K562 (cell line): ENCODE results near the gene CCDC88A. TPM values are rescaled to one million over a fixed set of nuclear protein-coding genes. Genes with fewer than 3 reads are reported as not detected.

Experiments used
- CREB3L1 ChIP-seq: fragments of 450-650 bp; IDR thresholded peaks from 2 replicates; pipeline ENCODE4 v1.6.1; 2014; ENCODE audit warnings: low read depth, mild to moderate bottlenecking, moderate library complexity, borderline replicate concordance
- ELF1 ChIP-seq: fragments of 200-800 bp; sonication (Bioruptor generic); IDR thresholded peaks from 2 replicates; pipeline ENCODE4 v1.6.1; 2016; ENCODE audit warnings: missing genetic modification characterization, missing compliant biosample characterization
- EP400 ChIP-seq: fragments of 450-650 bp; IDR thresholded peaks from 2 replicates; pipeline ENCODE4 v1.6.1; 2017; ENCODE audit warnings: antibody characterized with exemption, mild to moderate bottlenecking, moderate library complexity
- GABPA ChIP-seq: fragments of 200-800 bp; sonication (Bioruptor generic); conservative IDR thresholded peaks from 2 replicates; pipeline ENCODE4 v1.6.1; 2016; ENCODE audit warnings: low read depth, missing genetic modification characterization, missing compliant biosample characterization
- GATAD2A ChIP-seq: fragments of 450-650 bp; IDR thresholded peaks from 2 replicates; pipeline ENCODE4 v1.6.1; 2017
- HDAC3 ChIP-seq: fragments of 450-650 bp; IDR thresholded peaks from 2 replicates; pipeline ENCODE4 v1.6.1; 2018; ENCODE audit warnings: borderline replicate concordance, mild to moderate bottlenecking, moderate library complexity; ENCODE audit not compliant: partially characterized antibody
- HMG20B ChIP-seq: fragments of 250-450 bp; sonication (Bioruptor Pico); IDR thresholded peaks from 2 replicates; pipeline ENCODE4 v1.5.0; 2021; ENCODE audit warnings: mild to moderate bottlenecking
- HNRNPH1 ChIP-seq: fragments of 200-400 bp; formaldehyde crosslinking; optimal IDR thresholded peaks from 2 replicates; pipeline ENCODE3; 2017; ENCODE audit warnings: low read depth, mild to moderate bottlenecking, low read length, moderate library complexity
- HOXB6 ChIP-seq: fragments of 250-450 bp; sonication (Bioruptor Pico); IDR thresholded peaks from 2 replicates; pipeline ENCODE4 v1.5.1; 2022; ENCODE audit warnings: mild to moderate bottlenecking, borderline replicate concordance
- IRF2 ChIP-seq: sonication (generic); formaldehyde crosslinking; IDR thresholded peaks from 2 replicates; pipeline ENCODE4 v1.8.1; 2022; ENCODE audit warnings: mild to moderate bottlenecking, missing genetic modification reagents
- MNT ChIP-seq, 2 experiments: fragments of 450-650 bp; conservative IDR thresholded peaks; 2 replicates each; pipeline ENCODE4 v1.6.1; 2017; ENCODE audit warnings: mild to moderate bottlenecking in 2 of 2, moderate library complexity in 2 of 2
- MYC ChIP-seq, 2 experiments: fragments of 250-450 bp in 1 of 2; sonication (Bioruptor Pico) in 1 of 2; IDR thresholded peaks; 2 replicates each; pipeline versions ENCODE4 v1.5.1 to v1.6.1; 2012 to 2021; ENCODE audit warnings: low read depth in 2 of 2, borderline replicate concordance in 1 of 2, improper control_type of control experiment in 1 of 2, low read length in 1 of 2, mild to moderate bottlenecking in 1 of 2, moderate library complexity in 1 of 2
- NBN ChIP-seq: fragments of 450-650 bp; IDR thresholded peaks from 2 replicates; pipeline ENCODE4 v1.6.1; 2016; ENCODE audit warnings: low read depth, mild to moderate bottlenecking
- PHF20 ChIP-seq: fragments of 450-650 bp; IDR thresholded peaks from 2 replicates; pipeline ENCODE4 v1.6.1; 2018; ENCODE audit not compliant: partially characterized antibody
- POLR2A ChIP-seq: fragments of 450-650 bp; conservative IDR thresholded peaks from 2 replicates; pipeline ENCODE4 v1.6.1; 2016
- PPARD ChIP-seq: fragments of 250-450 bp; sonication (Bioruptor Pico); IDR thresholded peaks from 2 replicates; pipeline ENCODE4 v1.8.0; 2022; ENCODE audit warnings: inconsistent platforms, mild to moderate bottlenecking, moderate library complexity
- RBM39 ChIP-seq: fragments of 200-400 bp; formaldehyde crosslinking; optimal IDR thresholded peaks from 2 replicates; pipeline ENCODE3; 2018; ENCODE audit warnings: low read depth, low read length
- RNF2 ChIP-seq: sonication (generic); IDR thresholded peaks from 2 replicates; pipeline ENCODE4 v1.6.1; 2016
- SFPQ ChIP-seq: fragments of 200-400 bp; formaldehyde crosslinking; IDR thresholded peaks from 2 replicates; pipeline ENCODE4 v1.6.1; 2017; ENCODE audit warnings: mild to moderate bottlenecking, low read depth, low read length, moderate library complexity
- SMAD4 ChIP-seq: fragments of 250-450 bp; sonication (Bioruptor Pico); conservative IDR thresholded peaks from 2 replicates; pipeline ENCODE4 v1.8.0; 2021; ENCODE audit warnings: inconsistent platforms, mild to moderate bottlenecking, moderate library complexity
- TBP ChIP-seq: optimal IDR thresholded peaks from 2 replicates; pipeline ENCODE3; 2011; ENCODE audit warnings: low read depth, low read length, improper control_type of control experiment
- THRB ChIP-seq: fragments of 450-650 bp; formaldehyde crosslinking; conservative IDR thresholded peaks from 2 replicates; pipeline ENCODE4 v1.4.0; 2022; ENCODE audit warnings: mild to moderate bottlenecking, missing genetic modification characterization
- TRIM28 ChIP-seq: fragments of 450-650 bp; IDR thresholded peaks from 2 replicates; pipeline ENCODE4 v1.6.1; 2017
- ZNF507 ChIP-seq: conservative IDR thresholded peaks from 2 replicates; pipeline ENCODE4 v1.6.1; 2017; ENCODE audit warnings: missing genetic modification characterization, missing compliant biosample characterization
- ZNF57 ChIP-seq: fragments of 450-650 bp; formaldehyde crosslinking; IDR thresholded peaks from 2 replicates; pipeline ENCODE4 v1.4.0; 2020; ENCODE audit warnings: mild to moderate bottlenecking, moderate library complexity
- polyA plus RNA-seq, 8 experiments: library from polyadenylated mRNA; depleted of rRNA in 4 of 8; stranded (reverse) in 5 of 8; unstranded in 3 of 8; fragments of >200 nt; fragmentation: Nextera tagmentation in 2 of 8; fragmentation: Illumina TruSeq in 1 of 8; extraction: Ambion mirVana in 2 of 8; extraction: Trizol in 1 of 8; gene quantifications; 2 replicates each; pipeline versions ENCODE4 v1.2.1 to v1.2.3, GENCODE V29; 2011 to 2014; ENCODE audit warnings: inconsistent platforms in 1 of 8, missing spikeins in 1 of 8
- total RNA-seq, 7 experiments: library from RNA; depleted of rRNA in 6 of 7; stranded (reverse); fragments of >200 nt in 6 of 7; fragmentation: Illumina TruSeq in 2 of 7; extraction: Trizol in 2 of 7; gene quantifications; 2 replicates each; pipeline versions ENCODE4 v1.2.1 to v1.2.3, GENCODE V29; 2011 to 2021; ENCODE audit warnings: low replicate concordance in 1 of 7

CCDC88A gene
- total and polyA plus RNA-seq, 9 of the 15 experiments (the other 6 are each of a cell fraction or from before 2014, with no cell fraction given), result 29.3 to 102 (median 55.6) TPM

- no peak for TF ChIP-seq ZNF57 (CRISPR knock-in tag)
- TF ChIP-seq MNT (conservative IDR thresholded peaks at IDR 0.05), result no peak
- no peak for TF ChIP-seq HDAC3
- TF ChIP-seq ZNF507 (tag), result no peak
- TF ChIP-seq EP400, result no peak
- TF ChIP-seq HNRNPH1, result no peak
- no peak for TF ChIP-seq NBN
- TF ChIP-seq THRB (CRISPR knock-in tag), result no peak
- no peak for TF ChIP-seq TBP
- no peak for TF ChIP-seq MYC (IDR thresholded peaks at IDR 0.05; ENCODE audit: low read depth, low read length)
- TF ChIP-seq MYC (CRISPR knock-in tag; IDR thresholded peaks at IDR 0.05; ENCODE audit: borderline replicate concordance, low read depth), result no peak
- no peak for TF ChIP-seq GATAD2A
- TF ChIP-seq GABPA, result no peak
- no peak for TF ChIP-seq SMAD4 (CRISPR knock-in tag)
- no peak for TF ChIP-seq PHF20
- no peak for TF ChIP-seq HMG20B
- no peak for TF ChIP-seq CREB3L1
- TF ChIP-seq TRIM28, result no peak
- no peak for TF ChIP-seq SFPQ
- peak; percentile 60 for TF ChIP-seq POLR2A
- no peak for TF ChIP-seq RNF2
- TF ChIP-seq ELF1 (tag), result no peak
- TF ChIP-seq PPARD, result no peak
- TF ChIP-seq HOXB6, result no peak
- TF ChIP-seq RBM39, result no peak
- no peak for TF ChIP-seq IRF2
Measured at GRCh38 chr2:55459714-55460274, 40.1 kb upstream of the CCDC88A start (continued).
